ENCODE measurements around the gene FAM200A.
A peak's percentile ranks its signal among the peaks of the same experiment; 100 is the strongest.
"Not testable (repeated sequence)": the region's sequence is repeated elsewhere in the genome, so short reads cannot be mapped to it uniquely, and the experiment has no call there.

Gene FAM200A

DNA sequence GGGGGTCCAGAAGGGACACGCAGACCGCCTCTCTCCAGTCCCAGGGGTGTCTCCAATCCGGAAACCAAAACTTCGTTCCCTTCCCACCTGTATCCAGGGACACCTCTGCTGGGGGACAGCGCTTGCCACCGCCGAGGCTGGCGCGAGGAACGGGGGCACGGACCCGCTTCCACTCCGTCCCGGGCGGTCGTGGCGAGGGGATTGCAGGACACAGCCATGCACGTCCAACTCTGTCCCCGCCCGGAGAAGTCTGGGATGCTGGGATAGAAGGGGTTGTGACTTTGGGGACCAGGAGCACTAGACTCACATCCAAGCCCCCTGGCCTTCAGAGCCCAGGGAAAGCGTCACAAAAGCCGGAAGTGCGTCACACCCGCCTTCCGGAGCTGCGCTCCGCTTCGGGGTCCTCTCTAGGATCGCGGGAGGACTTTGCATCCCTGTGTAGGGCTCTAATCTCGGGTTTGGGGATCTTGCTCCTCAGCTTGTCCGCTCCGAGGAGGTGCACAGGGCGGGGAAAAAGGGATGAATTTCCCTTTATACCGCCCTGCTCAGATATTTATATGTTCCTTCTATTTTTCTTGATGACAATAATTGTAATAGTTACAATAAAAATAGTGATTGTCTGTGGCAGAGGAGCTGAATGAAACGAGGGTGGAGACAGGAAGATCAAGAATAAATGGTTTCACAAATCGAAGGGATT lies at the start of gene FAM200A:
TSS of gene FAM200A (minus strand) at position 348 of the 697 bp plus-strand sequence. CDS start 3,707 bp downstream, outside the sequence.
- DNase-seq (ENCODE audit: low read depth) = peak; percentile 91

DNA sequence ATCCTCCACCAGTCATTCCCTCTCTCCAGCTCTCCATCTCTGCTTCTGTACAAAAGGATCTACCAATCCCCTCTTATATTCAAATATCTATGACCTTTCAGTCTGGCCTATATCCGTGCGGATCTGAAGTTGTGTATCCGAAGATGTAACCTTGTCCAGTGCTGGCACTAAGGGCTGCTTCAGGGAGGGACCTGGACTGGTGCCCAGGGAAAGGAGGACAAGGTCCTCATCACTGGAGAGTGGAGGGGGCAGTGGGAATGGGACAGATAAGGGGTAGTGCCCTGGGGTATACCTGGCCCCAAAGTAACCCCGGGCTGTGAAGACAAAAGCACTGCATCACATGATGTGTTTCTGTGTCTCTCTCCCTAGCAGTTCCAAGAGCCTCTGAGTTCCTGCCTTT lies 47.9 kb upstream of the FAM200A start:
- DNase-seq (ENCODE audit: low read depth) = no peak

DNA sequence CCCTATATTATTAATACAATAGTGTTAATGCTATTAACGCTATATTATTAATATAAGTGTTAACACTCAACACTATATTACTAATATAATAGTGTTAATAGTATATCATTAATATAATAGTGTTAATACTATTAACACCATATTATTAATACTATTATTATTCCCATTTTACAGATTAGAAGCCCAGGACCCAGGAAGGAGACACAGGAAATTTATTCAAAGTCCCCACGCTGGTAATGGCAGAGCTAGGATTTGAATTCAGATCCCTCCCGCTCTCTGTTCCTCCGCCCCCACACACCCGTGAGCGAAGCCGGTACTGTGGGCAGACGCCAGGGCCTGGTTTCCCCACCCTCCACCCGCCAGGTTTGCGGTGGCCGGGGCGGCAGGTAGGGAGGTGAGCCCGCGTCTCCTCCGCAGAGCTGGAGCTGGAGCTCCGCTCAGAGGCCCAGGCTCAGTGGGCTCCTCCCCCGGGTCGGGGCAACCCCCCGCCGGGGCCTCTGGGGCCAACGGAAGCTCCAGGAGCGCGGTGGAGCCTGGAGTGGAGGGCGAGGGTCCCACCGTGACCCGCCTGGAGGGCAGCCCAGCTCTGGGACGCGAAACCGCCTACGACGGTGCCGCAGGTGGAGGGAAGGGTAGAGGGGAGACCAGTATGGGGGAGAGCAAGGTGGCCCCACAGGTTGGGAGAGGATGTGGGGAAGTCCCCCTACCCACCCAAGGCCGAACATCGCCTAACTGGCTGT lies 46.0 kb upstream of the FAM200A start, which contains the start of gene TMEM225B:
TSS of gene TMEM225B (plus strand) at position 506 of the 740 bp plus-strand sequence. CDS start 6,122 bp downstream, outside the sequence.
- no peak for DNase-seq (ENCODE audit: low read depth)

DNA sequence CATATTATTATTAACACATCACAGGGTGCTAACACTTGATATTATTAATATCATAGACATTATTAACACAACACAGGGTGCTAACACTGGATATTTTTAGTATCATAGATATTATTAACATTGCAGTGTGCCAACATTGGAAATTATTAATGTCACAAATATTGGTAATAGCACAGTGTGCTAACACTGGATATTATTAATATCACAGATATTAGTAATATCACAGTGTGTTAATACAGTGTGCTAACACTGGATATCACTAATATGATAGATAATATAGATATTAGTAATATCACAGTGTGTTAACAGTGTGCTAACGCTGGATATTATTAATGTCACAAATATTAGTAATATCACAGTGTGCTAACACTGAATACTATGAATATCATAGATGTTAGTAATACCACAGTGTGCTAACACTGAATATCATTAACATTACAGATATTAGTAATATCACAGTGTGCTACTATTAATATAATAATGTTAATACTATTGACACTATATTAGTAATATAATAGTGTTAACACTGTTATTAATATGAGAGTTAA lies 44.6 kb upstream of the FAM200A start:
- no peak for DNase-seq (ENCODE audit: low read depth)

DNA sequence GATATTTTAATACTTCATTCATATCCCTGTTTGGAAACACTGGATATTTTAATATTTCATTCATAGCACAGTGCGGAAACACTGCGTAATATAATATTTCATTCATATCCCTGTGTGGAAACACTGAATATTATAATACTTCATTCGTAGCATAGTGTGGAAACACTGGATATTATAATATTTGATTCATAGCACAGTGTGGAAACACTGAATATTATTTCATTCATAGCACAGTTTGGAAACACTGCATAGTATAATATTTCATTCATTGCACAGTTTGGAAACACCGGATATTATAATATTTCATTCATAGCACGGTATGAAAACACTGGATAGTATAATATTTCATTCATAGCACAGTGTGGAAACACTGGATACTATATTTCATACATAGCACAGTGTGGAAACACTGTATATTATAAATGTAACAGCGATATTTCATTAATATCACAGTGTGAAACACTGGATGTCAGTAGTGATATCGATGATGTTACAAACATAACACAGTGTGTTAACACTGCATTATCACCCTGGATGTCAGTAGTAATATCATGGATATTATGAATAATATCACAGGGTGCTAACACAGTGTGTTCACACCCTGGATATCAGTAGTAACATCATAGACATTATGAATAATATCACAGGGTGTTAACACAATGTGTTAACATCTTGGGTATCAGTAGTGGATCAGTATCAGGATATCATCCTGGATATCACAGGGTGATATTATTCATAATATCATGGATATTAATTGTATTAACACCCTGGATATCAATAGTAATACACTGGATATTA lies 43.2 kb upstream of the FAM200A start:
- no peak for DNase-seq (ENCODE audit: low read depth)

DNA sequence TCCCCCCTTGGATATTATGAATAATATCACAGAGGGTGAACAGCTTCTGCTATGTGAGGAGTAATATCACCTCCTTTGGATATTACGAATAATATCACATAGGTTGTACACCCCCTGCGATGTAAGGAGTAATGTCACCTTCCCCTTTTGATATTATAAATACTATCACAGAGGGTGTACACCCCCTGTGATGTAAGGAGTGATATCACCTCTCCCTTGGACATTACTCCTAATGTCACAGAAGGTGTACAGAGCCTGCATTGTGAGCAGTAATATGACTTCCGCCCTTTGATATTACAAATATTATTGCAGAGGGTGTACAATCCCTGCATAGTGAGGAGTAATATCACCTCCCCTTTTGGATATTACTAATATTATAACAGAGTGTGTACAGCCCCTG lies 37.0 kb upstream of the FAM200A start:
- no peak for DNase-seq (ENCODE audit: low read depth)

DNA sequence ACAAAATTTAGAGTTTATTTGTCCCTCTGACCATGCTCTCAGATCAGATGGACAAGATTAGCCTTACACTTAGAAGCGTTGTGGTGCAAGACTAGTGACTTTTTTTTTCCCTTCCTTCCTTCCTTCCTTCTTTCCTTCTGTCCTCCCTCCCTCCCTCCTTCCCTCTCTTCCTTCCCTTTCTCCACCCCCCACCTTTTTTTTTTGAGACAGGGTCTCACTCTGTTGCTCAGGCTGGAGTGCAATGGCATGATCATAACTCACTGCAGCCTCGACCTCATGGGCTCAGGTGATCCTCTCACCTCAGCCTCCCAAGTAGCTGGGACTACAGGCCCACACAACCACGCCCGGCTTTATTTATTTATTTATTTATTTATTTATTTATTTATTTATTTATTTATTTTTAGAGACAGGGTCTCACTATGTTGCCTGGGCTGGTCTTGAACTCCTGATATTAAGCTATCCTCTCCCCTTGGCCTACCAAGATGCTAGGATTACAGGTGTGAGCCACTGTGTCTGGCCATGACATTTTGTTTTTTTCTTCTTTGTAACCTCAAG lies 28.9 kb upstream of the FAM200A start:
- not testable (repeated sequence) for DNase-seq (ENCODE audit: low read depth)

DNA sequence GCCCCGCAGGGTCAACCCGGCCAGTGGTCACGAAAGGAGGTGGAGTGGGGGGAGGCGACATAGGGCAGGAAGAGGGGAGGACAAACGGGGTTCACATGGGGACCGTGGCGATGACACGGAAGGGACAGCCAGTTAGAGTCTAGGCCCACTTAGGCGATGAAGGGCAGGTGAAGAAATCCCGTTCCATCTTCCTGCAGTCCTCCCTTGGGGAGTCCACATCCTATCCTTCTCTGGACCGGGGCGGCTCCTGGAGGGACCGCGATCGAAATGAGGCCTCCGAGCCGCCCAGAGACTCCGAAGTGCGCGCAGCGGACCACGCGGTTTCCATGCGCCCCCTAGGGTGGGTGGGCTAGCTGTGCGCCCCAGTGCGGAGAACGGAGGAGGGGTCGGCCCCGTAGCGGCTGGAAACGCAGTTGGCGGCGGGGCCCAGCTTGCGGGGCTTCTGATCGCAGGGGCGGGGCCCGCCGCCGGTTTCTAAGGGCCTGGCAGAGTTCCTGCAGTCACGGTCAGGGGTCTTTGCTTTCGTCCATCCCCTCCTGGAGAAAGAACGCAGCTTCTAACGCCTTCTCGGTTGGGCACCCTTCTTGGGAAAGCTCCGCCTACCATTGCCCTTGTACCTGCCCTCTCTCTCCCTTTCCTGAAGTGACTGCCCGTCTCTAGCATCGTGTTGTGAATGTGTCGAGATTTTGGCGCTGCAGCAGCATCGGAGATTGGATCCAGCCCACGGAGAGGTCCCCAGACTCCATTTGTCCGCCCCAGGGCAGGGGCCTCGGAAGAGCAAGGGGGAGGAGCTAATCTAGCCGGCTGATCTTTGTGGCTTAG lies 28.3 kb upstream of the FAM200A start:
- peak; percentile 5 for DNase-seq (ENCODE audit: low read depth)

DNA sequence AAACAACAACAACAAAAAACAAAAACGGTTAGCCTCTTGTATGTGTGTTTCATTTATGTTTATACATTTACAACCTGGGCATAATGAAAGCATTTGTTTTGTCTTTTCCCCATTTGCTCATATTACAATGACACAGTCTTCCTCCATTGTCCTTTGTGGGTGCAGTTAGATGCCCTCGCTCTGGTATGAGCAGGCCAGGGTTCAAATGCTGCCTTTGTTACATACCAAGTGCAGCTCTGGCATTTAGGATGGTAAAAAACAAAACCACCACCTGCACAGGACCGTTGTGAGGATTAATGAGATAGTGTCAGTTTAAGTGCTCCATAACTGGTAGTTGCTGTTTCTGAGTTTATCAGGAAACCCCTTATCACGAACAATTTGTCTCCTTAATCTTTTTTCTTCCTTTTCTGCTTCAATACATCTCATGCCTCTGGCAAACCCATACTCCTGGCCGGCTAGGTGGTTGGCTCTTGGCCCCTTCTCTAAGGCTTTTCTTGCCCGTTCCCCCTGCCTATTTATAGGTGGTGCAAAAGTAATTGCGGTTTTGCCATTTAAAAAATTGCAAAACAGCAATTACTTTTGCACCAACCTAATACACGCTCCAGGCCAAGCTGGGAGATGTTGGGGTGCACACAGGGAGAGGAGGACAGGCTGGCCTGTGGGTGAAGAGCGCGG lies 27.5 kb upstream of the FAM200A start:
- no peak for DNase-seq (ENCODE audit: low read depth)

DNA sequence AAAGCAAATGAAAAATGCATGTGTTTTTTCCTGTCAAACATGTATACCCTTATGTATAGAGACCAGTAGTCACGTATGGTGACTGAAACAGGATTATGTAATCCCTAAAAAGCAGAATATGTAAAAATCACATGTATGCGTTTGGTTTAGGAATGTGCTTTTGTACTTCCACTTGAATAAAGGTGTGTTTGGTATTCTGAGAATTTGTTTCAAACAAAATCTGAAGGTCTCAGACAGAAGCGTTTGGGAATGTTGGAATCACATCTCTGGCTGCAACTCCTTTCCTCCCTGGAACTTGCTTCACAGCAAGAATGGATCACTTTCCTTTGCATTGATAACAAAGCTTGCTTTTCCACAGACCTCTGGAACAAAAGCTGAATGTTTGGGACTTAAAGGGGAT lies 24.3 kb upstream of the FAM200A start:
- no peak for DNase-seq (ENCODE audit: low read depth)

DNA sequence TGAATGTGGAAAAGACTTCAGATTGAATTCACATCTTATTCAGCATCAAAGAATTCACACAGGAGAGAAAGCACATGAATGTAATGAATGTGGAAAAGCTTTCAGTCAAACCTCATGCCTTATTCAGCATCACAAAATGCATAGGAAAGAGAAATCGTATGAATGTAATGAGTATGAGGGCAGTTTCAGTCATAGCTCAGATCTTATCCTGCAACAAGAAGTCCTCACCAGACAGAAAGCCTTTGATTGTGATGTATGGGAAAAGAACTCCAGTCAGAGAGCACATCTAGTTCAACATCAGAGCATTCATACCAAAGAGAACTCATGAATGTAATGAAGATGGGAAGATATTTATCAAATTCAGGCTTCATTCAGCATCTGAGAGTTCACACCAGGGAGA lies 21.3 kb upstream of the FAM200A start:
- DNase-seq (ENCODE audit: low read depth) = no peak

DNA sequence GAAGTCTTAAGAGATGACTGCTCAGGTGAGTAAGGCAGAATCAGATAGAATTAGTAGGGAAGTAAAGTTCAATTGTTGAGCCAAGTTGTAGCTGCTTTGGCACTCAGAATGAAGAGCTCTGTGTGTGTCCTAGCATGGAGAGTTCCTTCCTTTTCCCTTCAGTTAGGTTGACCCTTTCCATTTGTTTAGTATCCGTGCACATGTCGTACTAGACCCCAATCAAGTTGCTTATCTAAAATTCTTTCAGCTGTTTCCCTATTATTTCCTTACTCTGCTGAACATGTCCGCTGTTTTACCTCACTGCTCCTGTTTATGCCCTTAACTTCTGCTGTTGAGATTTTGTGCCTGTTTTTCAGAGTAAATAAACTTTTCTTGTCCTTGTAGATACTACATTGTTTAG lies 19.9 kb upstream of the FAM200A start:
- DNase-seq (ENCODE audit: low read depth) = no peak

DNA sequence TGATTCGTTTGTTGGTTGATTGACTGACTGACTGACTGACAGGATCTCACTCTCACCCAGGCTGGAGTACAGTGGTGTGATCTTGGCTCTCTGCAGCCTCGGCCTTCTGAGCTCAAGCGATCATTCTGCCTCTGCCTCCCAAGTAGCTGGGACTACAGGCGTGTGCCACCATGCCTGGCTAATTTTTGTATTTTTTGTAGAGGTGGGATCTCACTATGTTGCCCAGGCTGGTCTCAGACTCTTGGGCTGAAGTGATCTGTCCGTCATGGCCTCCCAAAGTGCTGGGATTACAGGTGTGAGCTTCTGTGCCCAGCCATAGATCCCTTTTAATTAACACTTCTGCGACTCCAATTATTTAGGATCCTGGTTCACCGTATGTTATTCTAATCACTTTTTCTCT lies 16.9 kb upstream of the FAM200A start:
- not testable (repeated sequence) for DNase-seq (ENCODE audit: low read depth)

DNA sequence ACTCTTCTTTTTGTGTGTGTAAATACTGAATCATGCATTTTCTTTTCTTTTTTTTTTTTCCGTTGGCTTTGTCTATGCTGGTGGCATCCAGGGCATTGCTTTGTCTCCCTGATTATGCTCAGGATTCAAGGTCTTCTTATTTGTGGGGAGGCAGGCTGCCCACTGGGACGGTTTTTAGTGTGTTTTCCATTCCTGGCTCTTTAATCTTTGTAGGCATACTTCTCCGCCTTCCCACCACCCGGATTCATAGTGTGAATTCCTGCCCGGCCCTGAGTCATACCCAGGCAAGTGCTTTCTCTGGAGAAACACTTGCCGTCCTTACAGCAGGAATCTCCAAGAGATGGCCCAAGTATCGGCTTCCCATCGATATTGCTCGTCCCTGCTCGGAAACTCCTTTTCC lies 11.7 kb upstream of the FAM200A start:
- DNase-seq (ENCODE audit: low read depth) = no peak

DNA sequence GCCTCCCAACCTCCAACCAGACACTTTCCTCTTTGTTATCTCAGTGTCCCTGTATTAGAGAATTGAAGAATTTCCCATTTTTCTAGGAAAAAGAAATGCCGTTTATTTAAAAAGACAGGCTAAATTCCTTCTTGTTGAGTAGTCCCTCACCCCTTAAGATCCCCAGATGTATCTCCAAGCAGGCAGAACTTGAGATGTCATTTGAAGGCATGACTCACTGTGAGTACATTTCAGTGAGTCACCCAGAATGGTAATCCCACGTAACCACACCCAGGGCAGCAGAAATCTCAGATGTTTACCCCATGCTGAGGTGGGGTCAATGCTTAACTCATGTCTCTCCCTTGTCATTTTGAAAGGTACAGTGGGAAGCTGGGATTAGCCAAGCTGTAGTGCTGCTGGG lies 10.9 kb upstream of the FAM200A start:
- DNase-seq (ENCODE audit: low read depth) = peak; percentile 94

DNA sequence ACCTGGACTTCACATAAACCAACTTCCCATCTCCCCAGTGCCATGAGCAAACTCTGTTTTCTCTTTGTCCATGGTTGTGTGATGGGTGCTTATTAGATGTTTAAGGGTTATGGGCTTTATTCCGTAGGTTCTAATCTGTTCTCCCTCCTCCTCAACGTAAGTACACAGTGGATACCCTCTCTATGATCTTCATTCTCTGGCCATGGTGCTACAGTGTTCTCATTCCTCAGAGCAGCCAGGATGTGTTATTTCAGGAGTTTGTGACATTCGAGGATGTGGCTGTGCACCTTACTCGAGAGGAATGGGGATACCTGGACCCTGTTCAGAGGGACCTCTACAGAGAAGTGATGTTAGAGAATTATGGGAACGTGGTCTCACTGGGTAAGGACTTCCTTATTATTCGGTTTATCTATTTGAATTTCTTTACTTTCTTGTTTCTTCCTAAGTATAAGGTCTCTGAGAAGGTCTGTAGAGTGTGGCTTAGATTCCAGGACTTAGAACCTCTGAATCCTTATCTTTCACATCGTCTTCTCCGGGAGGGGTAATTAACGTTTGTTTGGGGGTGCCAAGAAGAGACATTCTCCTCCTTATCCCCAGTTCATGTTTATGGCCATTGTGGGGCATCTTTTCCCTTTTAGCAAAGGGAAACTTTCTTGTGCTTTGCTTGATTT lies 10.3 kb upstream of the FAM200A start:
- no peak for DNase-seq (ENCODE audit: low read depth)

DNA sequence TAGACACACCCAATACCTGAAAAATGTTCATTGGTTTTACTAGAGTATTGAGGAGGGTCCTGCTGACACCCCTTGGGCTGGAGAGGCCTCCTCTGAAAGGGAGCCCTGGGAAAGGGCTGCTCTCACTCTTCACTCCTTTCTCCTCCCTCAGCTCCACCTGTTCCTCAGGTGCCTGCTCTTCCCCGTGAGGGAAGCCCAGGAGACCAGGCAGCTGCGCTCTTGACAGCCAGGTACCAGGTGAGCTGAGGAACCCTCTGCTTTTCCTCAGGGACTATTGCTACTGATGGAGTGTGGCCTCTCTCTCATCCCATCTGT lies 9.8 kb upstream of the FAM200A start:
- no peak for DNase-seq (ENCODE audit: low read depth)

DNA sequence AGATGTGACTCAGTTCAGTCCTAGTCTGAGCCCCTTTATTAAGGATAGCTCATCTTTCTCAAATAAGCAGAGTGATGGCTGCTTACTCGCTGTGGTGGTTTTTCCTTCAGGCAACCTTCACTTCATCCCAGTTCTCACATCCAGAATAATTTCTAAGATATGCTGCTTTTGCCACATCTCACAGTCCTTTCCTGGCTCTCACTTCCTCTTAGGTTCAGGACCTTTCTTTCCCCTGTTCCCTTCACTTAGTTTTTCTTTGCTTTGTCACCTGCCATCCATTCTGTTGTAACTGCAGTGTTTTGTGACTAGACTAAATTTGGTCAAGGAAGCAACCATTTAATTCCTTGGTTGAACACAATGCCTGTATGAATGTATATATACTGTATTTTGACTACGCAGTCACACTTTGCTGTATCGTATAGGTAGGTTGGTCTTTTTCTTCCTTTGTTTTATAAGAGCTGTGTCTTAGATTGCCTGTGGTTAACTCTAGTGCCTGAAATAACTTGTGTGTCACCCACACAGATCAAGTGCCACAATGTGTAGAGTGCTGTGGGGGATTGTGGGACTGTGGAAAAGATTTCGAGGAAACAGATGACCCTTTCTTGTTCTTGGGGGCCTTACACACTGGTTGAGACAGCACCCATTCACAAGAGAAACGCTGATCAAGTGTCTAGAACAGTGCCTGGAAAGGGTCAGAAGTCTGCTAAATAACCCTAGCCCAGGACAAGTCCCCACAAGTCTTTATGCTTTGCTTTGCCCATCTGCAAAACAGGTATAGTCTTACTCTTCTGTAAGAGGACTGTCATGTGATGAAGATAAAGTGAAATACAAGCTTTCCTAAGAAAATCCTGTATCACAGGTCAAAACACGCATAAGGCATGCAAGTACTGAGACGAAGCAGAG lies 9.2 kb upstream of the FAM200A start:
- no peak for DNase-seq (ENCODE audit: low read depth)
